H1 (cell line): ENCODE data around the gene WNK2. TPM values are rescaled to one million over a fixed set of nuclear protein-coding genes. Genes with fewer than 3 reads are reported as not detected.
A peak's percentile ranks its signal among the peaks of the same experiment; 100 is the strongest.

Experiments
- CTCF ChIA-PET: fragments of 300-600 bp; sonication (Branson Sonifier 250); formaldehyde crosslinking; loops from one replicate; lab custom pipeline; 2021; ENCODE audit not compliant: partially characterized antibody; lab: Charles Lee
- POLR2A ChIA-PET: fragments of 300-600 bp; sonication (Branson Sonifier 250); formaldehyde crosslinking; loops from one replicate; lab custom pipeline; 2021; ENCODE audit warnings: inconsistent platforms; ENCODE audit not compliant: partially characterized antibody; lab: Charles Lee
- DNase-seq, 2 experiments: peaks; one replicate each; pipeline versions ENCODE4 v3.0.0 to v3.0.0-alpha.2; 2010 to 2022; ENCODE audit warnings: low spot score in 2 of 2, low read depth in 1 of 2, mixed read lengths in 1 of 2
- FAIRE-seq: peaks from 2 replicates; lab custom pipeline; 2011; peaks lifted over from hg19 to GRCh38; lab: Jason Lieb, UNC
- H2AFZ ChIP-seq: 2 replicates; pipeline ENCODE4 v1.8.1; 2012; ENCODE audit warnings: low read length, inconsistent platforms
- H2AK5ac ChIP-seq: 2 replicates; pipeline ENCODE4 v1.6.1; 2013; ENCODE audit warnings: low read depth, low read length
- H2BK120ac ChIP-seq: replicated peaks from 2 replicates; pipeline ENCODE3; 2013; ENCODE audit warnings: low read depth, low read length, inconsistent platforms
- H2BK12ac ChIP-seq: 2 replicates; pipeline ENCODE4 v1.6.1; 2013; ENCODE audit warnings: low read depth, low read length
- H2BK15ac ChIP-seq: 2 replicates; pipeline ENCODE4 v1.6.1; 2013; ENCODE audit warnings: low read length
- H2BK20ac ChIP-seq: 2 replicates; pipeline ENCODE4 v1.6.1; 2013; ENCODE audit warnings: low read length
- H2BK5ac ChIP-seq: 2 replicates; pipeline ENCODE4 v1.6.1; 2013; ENCODE audit warnings: low read depth, low read length
- H3K14ac ChIP-seq: 2 replicates; pipeline ENCODE4 v1.6.1; 2013; ENCODE audit warnings: inconsistent platforms; ENCODE audit not compliant: insufficient read length
- H3K18ac ChIP-seq: 2 replicates; pipeline ENCODE4 v1.6.1; 2013; ENCODE audit warnings: low read length; ENCODE audit errors: extremely low read depth
- H3K23ac ChIP-seq: 2 replicates; pipeline ENCODE4 v1.6.1; 2013; ENCODE audit warnings: inconsistent platforms; ENCODE audit not compliant: insufficient read length
- H3K23me2 ChIP-seq: 2 replicates; pipeline ENCODE4 v1.6.1; 2013; ENCODE audit warnings: low read depth, low read length
- H3K27ac ChIP-seq: 2 replicates; pipeline ENCODE4 v1.6.1; 2011; ENCODE audit warnings: low read depth, low read length, inconsistent platforms
- H3K27me3 ChIP-seq, 4 experiments: replicated peaks in 1 of 4; 1 replicate in 1 of 4; 2 replicates in 3 of 4; pipeline versions ENCODE4 v1.6.1 to v1.8.1; 2011 to 2013; ENCODE audit warnings: low read length in 3 of 4, mild to moderate bottlenecking in 3 of 4, inconsistent platforms in 2 of 4, mixed read lengths in 2 of 4, moderate library complexity in 1 of 4; ENCODE audit not compliant: control insufficient read depth in 3 of 4, insufficient read depth in 3 of 4; ENCODE audit errors: extremely low read depth in 1 of 4
- H3K36me3 ChIP-seq, 4 experiments: 2 replicates each; pipeline versions ENCODE4 v1.6.1 to v1.8.1; 2011 to 2013; ENCODE audit warnings: mild to moderate bottlenecking in 4 of 4, low read length in 3 of 4, moderate library complexity in 2 of 4, control low read depth in 1 of 4, inconsistent platforms in 1 of 4; ENCODE audit not compliant: insufficient read depth in 4 of 4, control insufficient read depth in 2 of 4
- H3K4ac ChIP-seq: replicated peaks from 2 replicates; pipeline ENCODE3; 2013; ENCODE audit warnings: low read length, low read depth, mixed read lengths, inconsistent platforms; ENCODE audit not compliant: insufficient read length
- H3K4me1 ChIP-seq, 4 experiments: replicated peaks in 1 of 4; 1 replicate in 1 of 4; 2 replicates in 3 of 4; pipeline versions ENCODE4 v1.6.1 to v1.8.1; 2011 to 2013; ENCODE audit warnings: low read length in 3 of 4, inconsistent platforms in 2 of 4, mixed read lengths in 1 of 4; ENCODE audit not compliant: insufficient read depth in 4 of 4, control insufficient read depth in 3 of 4
- H3K4me2 ChIP-seq, 2 experiments: 2 replicates each; pipeline versions ENCODE4 v1.6.1 to v1.8.1; 2011 to 2013; ENCODE audit warnings: low read depth in 2 of 2, low read length in 2 of 2, control low read depth in 1 of 2, inconsistent platforms in 1 of 2, mild to moderate bottlenecking in 1 of 2; ENCODE audit not compliant: insufficient read depth in 1 of 2
- H3K4me3 ChIP-seq, 4 experiments: fragments of 200-600, 300-600 bp in 1 of 4; sonication (generic), shearing (Covaris generic), sonication (Bioruptor Twin) in 1 of 4; 2 replicates each; pipeline versions ENCODE4 v1.5.1 to v1.8.1; 2011 to 2016; ENCODE audit warnings: low read length in 4 of 4, low read depth in 3 of 4, control low read depth in 2 of 4, inconsistent platforms in 2 of 4, mild to moderate bottlenecking in 2 of 4, mixed read lengths in 1 of 4, moderate library complexity in 1 of 4; ENCODE audit not compliant: insufficient read depth in 2 of 4; ENCODE audit errors: extremely low read depth in 1 of 4
- H3K56ac ChIP-seq: replicated peaks from 2 replicates; pipeline ENCODE3; 2013; ENCODE audit warnings: low read depth, mild to moderate bottlenecking, mixed read lengths, low read length, inconsistent platforms; ENCODE audit not compliant: insufficient read length
- H3K79me1 ChIP-seq: 2 replicates; pipeline ENCODE4 v1.6.1; 2013; ENCODE audit warnings: low read depth, low read length, control low read depth
- H3K79me2 ChIP-seq, 2 experiments: 2 replicates each; pipeline versions ENCODE4 v1.6.1 to v1.8.1; 2012 to 2013; ENCODE audit warnings: low read length in 2 of 2, mild to moderate bottlenecking in 2 of 2, inconsistent platforms in 1 of 2; ENCODE audit not compliant: insufficient read depth in 2 of 2, control insufficient read depth in 1 of 2
- H3K9ac ChIP-seq, 4 experiments: replicated peaks in 1 of 4; 1 replicate in 1 of 4; 2 replicates in 3 of 4; pipeline versions ENCODE4 v1.6.1 to v1.8.1; 2011 to 2013; ENCODE audit warnings: low read depth in 3 of 4, low read length in 3 of 4, control low read depth in 2 of 4, mild to moderate bottlenecking in 2 of 4, moderate library complexity in 2 of 4, inconsistent platforms in 1 of 4; ENCODE audit errors: extremely low read depth in 1 of 4
- H3K9me3 ChIP-seq, 2 experiments: 2 replicates each; pipeline versions ENCODE4 v1.6.1 to v1.8.1; 2012 to 2013; ENCODE audit warnings: mild to moderate bottlenecking in 2 of 2, moderate library complexity in 2 of 2, control low read depth in 1 of 2, inconsistent platforms in 1 of 2, low read depth in 1 of 2, low read length in 1 of 2, mixed read lengths in 1 of 2; ENCODE audit not compliant: insufficient read depth in 2 of 2
- H4K20me1 ChIP-seq, 2 experiments: replicated peaks in 1 of 2; 2 replicates each; pipeline versions ENCODE3 to v1.8.1; 2011 to 2013; ENCODE audit warnings: inconsistent platforms in 2 of 2, low read length in 2 of 2, mild to moderate bottlenecking in 1 of 2; ENCODE audit not compliant: insufficient read depth in 2 of 2, control insufficient read depth in 1 of 2
- H4K5ac ChIP-seq: 2 replicates; pipeline ENCODE4 v1.6.1; 2013; ENCODE audit warnings: low read length, low read depth, mixed read lengths, inconsistent platforms; ENCODE audit not compliant: insufficient read length
- H4K8ac ChIP-seq: 2 replicates; pipeline ENCODE4 v1.8.0; 2013; ENCODE audit warnings: mild to moderate bottlenecking, moderate library complexity, low read length, inconsistent platforms; ENCODE audit not compliant: insufficient read depth; ENCODE audit errors: extremely low read depth
- H4K91ac ChIP-seq: replicated peaks from 2 replicates; pipeline ENCODE3; 2013; ENCODE audit warnings: low read length, mixed read lengths, inconsistent platforms; ENCODE audit not compliant: insufficient read length
- ASH2L ChIP-seq: fragments of 200-600, 300-600 bp; sonication (generic); IDR thresholded peaks from one replicate; pipeline ENCODE4 v1.7.1; 2017; ENCODE audit warnings: low read length
- BRCA1 ChIP-seq: IDR thresholded peaks from 2 replicates; pipeline ENCODE4 v1.6.1; 2012; ENCODE audit warnings: low read depth, low read length, improper control_type of control experiment
- KDM5A ChIP-seq: fragments of 200-600 bp; IDR thresholded peaks from 2 replicates; pipeline ENCODE4 v1.7.1; 2012; ENCODE audit warnings: mild to moderate bottlenecking, low read length, inconsistent platforms, mixed read lengths
- NANOG ChIP-seq: IDR thresholded peaks from 2 replicates; pipeline ENCODE4 v1.6.1; 2011; ENCODE audit warnings: low read length, low read depth, mild to moderate bottlenecking, inconsistent platforms; ENCODE audit not compliant: insufficient read depth, poor library complexity, severe bottlenecking
- RBBP5 ChIP-seq: IDR thresholded peaks from 2 replicates; pipeline ENCODE4 v1.7.1; 2012; ENCODE audit warnings: low read depth, mild to moderate bottlenecking, inconsistent platforms, low read length, moderate library complexity, borderline replicate concordance
- SIN3A ChIP-seq, 2 experiments: IDR thresholded peaks in 1 of 2; conservative IDR thresholded peaks in 1 of 2; 2 replicates each; pipeline ENCODE4 v1.6.1; 2011 to 2012; ENCODE audit warnings: low read length in 2 of 2, improper control_type of control experiment in 1 of 2, low read depth in 1 of 2, mild to moderate bottlenecking in 1 of 2
- TBP ChIP-seq: IDR thresholded peaks from 2 replicates; pipeline ENCODE4 v1.6.1; 2011; ENCODE audit warnings: low read depth, low read length, improper control_type of control experiment
- USF2 ChIP-seq: IDR thresholded peaks from 2 replicates; pipeline ENCODE4 v1.6.1; 2011; ENCODE audit warnings: low read length, improper control_type of control experiment
- WGBS, 2 experiments: shearing (Covaris generic) in 1 of 2; methylation state at CpG; one replicate each; pipeline versions ENCODE4 v1.1.6 to v1.1.7; 2013 to 2015; ENCODE audit warnings: low lambda C conversion rate in 2 of 2, mixed read lengths in 2 of 2, inconsistent platforms in 1 of 2, low coverage in 1 of 2, missing lambda C conversion rate in 1 of 2; ENCODE audit not compliant: insufficient replicate concordance in 2 of 2, insufficient coverage in 1 of 2, insufficient read length in 1 of 2; ENCODE audit errors: extremely low coverage in 1 of 2, missing lambda C conversion rate in 1 of 2; 5-methylcytosine and 5-hydroxymethylcytosine counted together
- polyA plus RNA-seq, 7 experiments: library from polyadenylated mRNA; depleted of rRNA in 3 of 7; stranded (reverse) in 5 of 7; unstranded in 2 of 7; fragments of >200 nt in 5 of 7; fragments of 200-250 nt in 2 of 7; gene quantifications; 1 replicate in 5 of 7; 2 replicates in 1 of 7; 4 replicates in 1 of 7; pipeline versions ENCODE4 v1.2.1 to v1.2.3, GENCODE V29; 2011 to 2013; ENCODE audit warnings: missing spikeins in 2 of 7, mixed read lengths in 2 of 7
- total RNA-seq: library from RNA; stranded (reverse); fragmentation: NEBNext Ultra II Directional; extraction: Animal tissue kit (Norgen Biotek cat#: 25700); gene quantifications from 2 replicates; pipeline ENCODE4 v1.2.1, GENCODE V29; 2021

The WNK2 gene
- total and polyA plus RNA-seq, 2 of the 8 experiments (the other 6 are each of a cell fraction or from before 2014, with no cell fraction given), result 12.0 to 87.2 TPM

GRCh38 chr9:93193388-93194220 lies 9.7 kb downstream of the WNK2 start:
- Histone ChIP-seq H3K23ac (no peak overlapping the region), H3K18ac (0 out of 2 replicates have a peak overlapping the region, but pooled peaks have one; percentile 76)
- FAIRE-seq, result no peak
- TF ChIP-seq USF2, result no peak
- TF ChIP-seq ASH2L, result no peak
- no peak for TF ChIP-seq TBP
- TF ChIP-seq RBBP5, result no peak
- TF ChIP-seq BRCA1, result no peak
- no peak for TF ChIP-seq KDM5A
- no peak for TF ChIP-seq SIN3A (conservative IDR thresholded peaks at IDR 0.05 in 1 of 2, IDR thresholded peaks at IDR 0.05 in 1 of 2; ENCODE audit: low read depth in 1 of 2, low read length in 2 of 2)
- no peak for TF ChIP-seq NANOG
- TF ChIP-seq, all 59 proteins: peak for 0
- H3K9me3 ChIP-seq, result no peaks in the 10 kb centered on the region
- peak overlapping the region in 1 of 2 experiments; percentile 6; a peak in 1 of 4 replicates for H3K4me2 ChIP-seq
- no peak overlapping the region for H2BK12ac ChIP-seq
- peaks cover 31% of the 10 kb centered on the region for H3K79me1 ChIP-seq
- ChIA-PET POLR2A (interaction anchor here (1.0 kb wide), 1 partner anchor 8 kb away, joined by 4 read pairs; no protein-coding TSS in a partner anchor), CTCF (interaction anchor here (0.5 to 2.0 kb wide), 14 partner anchors 11 to 773 kb away, joined by 3 to 7 read pairs (median 4); no protein-coding TSS in a partner anchor)
- no peak for DNase-seq
- H3K27ac ChIP-seq, result no peak overlapping the region
- H4K91ac ChIP-seq, result no peak overlapping the region
- H3K4me1 ChIP-seq, result peaks cover 0 to 16% (median 8%) of the 10 kb centered on the region in 4 experiments; a peak in 6 of 7 replicates
- no peak overlapping the region for H3K4ac ChIP-seq
- H2BK15ac ChIP-seq, result no peak overlapping the region
- H2AFZ ChIP-seq, result no peak overlapping the region
- H2BK120ac ChIP-seq, result no peak overlapping the region
- no peaks in the 10 kb centered on the region for H3K23me2 ChIP-seq
- no peak overlapping the region for H2AK5ac ChIP-seq
- H4K5ac ChIP-seq, result no peak overlapping the region
- no peak overlapping the region for H3K14ac ChIP-seq
- H3K36me3 ChIP-seq, result no peaks in the 10 kb centered on the region; a peak in 1 of 8 replicates
- H3K27me3 ChIP-seq, result no peaks in the 10 kb centered on the region
- WGBS, 2 experiments, result 78% methylated on average over 12 of the region's 12 CpGs; no CpG with 5 or more reads in 1 of the 2 experiments
- H3K79me2 ChIP-seq, result peaks cover 0 to 61% of the 10 kb centered on the region in 2 experiments; a peak in 2 of 4 replicates
- H2BK5ac ChIP-seq, result no peak overlapping the region
- H3K4me3 ChIP-seq, result no peak overlapping the region
- H2BK20ac ChIP-seq, result no peak overlapping the region
- H3K56ac ChIP-seq, result no peak overlapping the region
- H3K9ac ChIP-seq, result no peak overlapping the region
- no peak overlapping the region for H4K8ac ChIP-seq
- H4K20me1 ChIP-seq, result peaks cover 21 to 31% of the 10 kb centered on the region in 2 experiments
